Fibroblast of skin of scalp (primary cell): ENCODE measurements around the gene ADRM1.

ENCODE experiments used
- DNase-seq: peaks from one replicate; pipeline ENCODE4 v3.0.0-alpha.2; 2013

Gene ADRM1

DNA sequence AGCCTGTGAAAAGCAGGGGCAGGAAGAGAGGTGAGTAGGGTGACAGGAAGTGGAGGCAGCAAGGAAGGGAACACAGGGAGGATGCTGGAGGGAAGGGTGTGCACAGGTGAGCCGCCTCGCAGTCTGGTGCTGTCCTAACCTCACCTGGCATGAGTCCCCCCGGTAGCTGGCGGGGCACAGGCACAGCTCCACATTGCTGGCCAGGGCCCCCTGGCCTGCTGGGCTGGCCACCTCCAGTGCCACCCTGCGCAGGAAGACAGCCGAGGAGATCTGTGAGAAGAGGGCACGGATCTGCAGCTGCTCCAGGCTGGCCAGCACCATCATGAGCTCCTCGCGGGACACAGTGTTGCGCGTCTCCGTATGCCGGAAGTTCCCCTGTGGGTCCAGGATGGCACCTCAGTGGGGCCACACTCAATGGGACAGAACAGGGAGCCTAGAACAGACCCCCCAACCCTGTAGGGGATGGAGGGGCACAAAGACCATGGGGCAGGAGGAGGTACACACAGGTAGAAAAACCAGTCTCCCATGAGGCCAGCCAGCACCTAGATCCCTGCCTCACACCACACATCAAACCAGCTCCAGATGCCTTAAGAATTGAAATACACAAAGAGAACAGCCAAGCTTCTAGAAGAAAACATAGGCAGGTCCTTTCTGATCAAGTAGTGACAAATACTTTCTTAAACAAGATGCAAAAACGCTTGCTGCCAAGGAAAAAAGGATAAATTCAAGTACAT lies 22.5 kb downstream of the ADRM1 start:
- no peak for DNase-seq

DNA sequence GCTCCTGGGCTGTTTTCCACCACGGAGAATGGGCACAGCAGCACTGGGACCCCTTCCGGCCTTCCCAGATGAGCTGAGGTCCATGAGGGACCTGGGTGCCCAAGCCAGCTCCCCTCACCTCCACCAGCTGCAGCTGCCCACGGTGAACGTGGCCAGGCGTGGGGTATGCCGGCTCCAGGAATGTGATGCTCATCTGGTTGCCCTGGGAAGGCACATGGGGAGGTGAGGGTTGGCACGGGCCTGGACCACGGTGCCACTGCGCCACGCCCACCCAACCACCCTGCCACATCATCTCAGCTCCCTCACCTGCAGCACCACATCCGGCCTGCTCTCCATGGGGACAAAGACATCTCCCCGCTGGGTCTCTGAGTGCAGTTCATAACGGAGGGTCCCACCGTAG lies 23.8 kb downstream of the ADRM1 start:
- no peak for DNase-seq

DNA sequence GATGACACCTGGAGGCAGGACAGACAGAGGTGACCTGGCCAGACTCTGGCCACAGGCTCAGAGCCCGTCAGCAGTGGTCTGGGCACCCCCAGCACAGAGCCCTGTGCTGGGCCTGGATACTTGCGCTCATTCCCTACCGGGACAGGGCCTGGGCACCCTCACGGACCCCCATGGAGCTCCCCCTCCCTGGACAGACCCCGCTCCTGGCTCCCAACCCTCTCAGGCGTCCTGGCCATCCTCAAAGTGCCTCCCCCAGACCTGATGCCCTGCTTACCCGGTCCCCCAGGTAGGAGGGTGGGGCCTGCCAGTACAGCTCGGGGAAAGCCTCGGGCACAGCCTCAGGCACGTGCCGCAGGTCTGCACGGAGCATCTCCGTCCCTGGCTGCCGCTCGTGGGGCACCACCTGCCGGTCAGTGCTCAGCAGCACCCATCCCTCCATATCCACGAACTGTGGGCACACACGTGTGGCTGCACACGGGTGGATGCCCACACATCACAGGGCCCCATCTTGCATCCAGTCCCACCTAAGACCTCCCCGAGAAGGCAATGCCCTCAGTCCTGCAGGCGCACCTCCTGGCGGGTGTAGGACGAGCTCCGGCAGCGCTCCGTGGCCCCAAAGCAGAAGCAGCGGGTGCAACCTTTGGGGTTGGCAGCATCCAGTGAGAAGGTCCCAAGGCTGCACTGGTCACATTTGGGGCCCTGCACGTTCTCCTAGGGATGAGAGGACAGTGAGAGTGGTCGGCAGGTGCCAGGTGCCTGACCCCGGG lies 24.3 kb downstream of the ADRM1 start:
- DNase-seq, result no peak

DNA sequence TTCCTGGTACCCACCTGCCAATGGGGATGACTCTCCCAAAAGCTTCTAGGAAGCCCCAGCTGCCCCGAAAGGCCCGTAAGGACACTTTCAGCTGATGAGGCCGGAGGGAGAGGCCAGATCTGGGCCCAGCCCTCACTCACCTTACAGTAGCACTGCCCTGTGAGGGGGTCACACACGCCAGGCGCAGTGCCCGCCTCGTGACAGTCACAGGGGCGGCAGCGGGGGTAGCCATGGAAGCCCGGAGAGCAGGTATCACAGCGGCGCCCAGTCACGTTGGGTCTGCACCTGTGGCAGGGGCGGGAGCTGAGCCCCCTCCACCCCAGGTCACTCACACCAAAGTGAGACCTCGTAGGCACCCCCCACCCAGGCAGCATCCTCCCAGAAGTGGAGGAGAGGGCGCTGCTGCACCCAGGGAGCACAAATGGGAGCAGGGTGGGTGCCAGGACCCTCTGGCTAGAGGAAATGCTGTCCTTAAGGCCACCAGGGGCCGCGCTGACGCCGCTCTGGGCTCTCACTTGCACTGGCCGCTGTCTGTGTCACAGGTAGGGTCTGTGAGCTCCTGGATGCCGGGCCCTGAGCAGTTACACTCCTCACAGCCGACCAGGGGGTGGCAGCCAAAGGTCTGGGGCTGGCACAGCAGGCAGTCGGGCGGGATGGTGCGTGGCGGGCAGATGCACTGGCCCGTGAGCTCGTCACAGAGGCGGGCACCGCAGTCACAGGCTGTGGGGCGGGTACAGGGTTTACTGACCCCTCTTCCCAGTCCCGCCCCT lies 25.1 kb downstream of the ADRM1 start:
- no peak for DNase-seq

DNA sequence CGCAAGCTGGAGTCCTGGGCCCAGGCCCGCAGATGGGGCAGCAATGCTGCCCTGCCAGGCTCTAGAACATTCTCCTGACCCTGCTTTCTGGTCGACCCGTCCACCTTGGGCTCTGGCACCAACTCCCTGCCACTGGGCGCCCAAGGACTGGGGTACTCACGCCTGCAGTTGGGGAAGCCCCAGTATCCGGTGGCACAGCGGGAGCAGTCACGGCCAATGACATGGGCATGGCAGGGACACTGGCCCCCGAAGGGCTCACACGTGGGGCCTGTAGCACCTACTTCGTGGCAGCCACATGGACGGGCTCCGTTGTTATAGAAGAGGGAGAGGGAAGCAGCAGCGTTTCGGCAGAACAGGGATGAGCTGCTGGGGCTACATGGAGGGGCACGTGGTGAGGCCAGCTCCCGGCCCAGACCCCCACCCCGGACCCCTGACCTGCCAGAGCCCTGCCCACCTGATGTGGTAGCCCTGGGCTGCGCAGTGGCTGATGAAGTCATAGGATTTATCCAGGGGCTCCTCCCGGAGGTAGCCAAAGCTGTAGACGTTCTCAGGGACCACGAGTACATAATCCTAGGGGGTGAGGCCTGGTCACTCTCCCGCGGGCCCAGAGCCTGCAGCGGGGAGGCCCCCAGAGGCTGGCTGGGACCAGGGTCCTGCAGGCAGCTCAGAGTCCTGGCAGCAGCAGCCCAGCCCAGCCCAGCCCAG lies 26.0 kb downstream of the ADRM1 start:
- no peak for DNase-seq

DNA sequence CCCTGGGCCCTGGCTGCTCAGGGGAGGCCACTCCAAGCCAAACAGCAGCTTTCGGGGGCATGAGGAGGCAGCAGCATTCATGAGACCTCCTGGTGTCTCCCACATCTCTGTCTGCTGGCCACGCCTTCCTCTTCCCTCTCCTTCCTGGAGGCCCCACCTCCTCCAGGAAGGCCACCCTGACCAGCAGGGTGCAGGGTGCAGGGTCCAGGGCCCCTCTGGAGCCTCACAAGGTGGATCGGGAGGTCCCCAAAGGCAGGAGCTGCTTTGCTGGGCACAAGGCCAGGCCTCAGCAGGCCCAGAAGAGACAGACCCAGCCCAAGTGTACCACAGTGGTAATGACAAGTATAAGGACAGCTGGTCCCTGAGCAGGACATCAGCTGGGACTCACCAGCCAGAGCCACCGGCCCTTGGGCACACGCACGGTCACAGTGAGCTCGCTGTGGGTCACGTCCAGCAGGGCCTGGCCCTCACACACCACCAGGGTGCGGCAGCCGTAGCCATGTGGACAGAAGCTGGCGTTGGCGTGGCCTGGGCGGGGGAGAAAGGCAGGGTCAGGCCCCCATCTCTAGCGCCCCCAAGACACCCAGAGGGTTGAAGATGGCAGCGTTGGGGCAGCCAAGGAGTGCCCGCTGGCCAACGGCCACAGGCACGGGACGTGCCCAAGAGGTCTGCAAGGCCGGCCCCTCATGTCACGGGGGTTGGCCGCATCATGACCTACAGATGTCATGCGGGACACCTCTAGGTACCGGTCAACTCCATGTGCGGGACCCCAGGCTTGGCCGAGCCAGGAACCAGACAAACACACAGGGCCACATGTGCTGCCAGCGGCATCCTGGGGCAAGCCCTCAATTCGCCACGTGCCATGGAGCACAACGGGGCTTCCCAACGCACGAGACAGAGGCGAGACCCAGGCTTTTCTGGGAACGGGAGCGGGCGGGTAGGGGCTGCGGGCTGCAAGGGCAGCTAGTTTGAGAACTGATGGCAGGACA lies 26.9 kb downstream of the ADRM1 start:
- DNase-seq, result no peak

DNA sequence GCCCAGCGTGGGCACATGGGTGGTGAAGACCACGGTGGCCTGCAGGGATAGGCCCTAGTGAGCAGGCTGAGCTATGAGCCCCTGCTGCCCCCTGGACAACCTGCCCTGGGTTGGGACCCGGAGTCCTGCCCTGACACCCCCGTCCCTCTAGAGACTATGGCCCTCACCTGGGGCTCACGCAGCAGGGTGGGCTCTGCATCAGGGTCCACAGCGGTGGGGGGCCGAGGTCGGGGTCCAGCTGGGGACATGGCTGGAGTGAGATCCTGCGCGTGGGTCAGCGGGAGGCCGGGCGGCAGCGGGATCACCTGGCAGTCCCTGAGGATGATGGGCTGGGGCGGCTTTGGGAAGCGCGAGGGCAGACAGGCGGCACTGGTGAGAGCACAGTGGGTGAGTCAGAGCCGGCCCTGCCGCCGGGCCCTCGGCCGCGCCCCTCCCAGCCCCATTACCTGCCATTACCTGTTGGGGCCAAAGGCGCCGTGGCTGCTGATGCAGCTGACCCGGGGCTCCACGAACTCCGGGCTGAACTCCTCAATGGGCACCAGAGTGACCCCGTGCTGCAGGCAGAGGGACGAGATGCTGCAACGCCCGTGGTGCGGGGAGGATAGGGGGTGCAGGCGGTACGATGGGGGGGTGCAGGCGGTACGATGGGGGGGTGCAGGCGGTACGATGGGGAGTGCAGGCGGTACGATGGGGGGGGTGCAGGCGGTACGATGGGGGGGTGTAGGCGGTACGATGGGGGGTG lies 27.9 kb downstream of the ADRM1 start:
- no peak for DNase-seq

DNA sequence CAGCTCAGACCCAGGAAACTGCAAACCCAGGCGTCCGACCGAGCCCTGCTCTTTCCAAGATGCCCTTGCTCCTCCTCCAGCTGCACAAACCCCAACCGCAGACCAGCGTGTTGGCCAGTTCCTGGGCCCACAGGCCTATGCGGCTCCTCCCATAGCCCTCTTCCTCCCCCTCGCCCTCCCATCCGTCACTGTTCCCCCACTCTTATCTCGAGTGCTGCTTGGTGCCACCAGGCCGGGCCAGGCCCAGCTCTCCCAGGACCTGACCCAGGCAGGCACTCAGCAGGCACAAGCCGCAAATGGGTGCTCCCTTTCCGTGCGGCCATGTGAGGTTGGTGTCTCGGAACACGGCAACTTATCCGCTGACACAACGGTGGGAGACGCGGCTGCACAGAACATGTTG lies 28.6 kb downstream of the ADRM1 start:
- DNase-seq, result no peak

DNA sequence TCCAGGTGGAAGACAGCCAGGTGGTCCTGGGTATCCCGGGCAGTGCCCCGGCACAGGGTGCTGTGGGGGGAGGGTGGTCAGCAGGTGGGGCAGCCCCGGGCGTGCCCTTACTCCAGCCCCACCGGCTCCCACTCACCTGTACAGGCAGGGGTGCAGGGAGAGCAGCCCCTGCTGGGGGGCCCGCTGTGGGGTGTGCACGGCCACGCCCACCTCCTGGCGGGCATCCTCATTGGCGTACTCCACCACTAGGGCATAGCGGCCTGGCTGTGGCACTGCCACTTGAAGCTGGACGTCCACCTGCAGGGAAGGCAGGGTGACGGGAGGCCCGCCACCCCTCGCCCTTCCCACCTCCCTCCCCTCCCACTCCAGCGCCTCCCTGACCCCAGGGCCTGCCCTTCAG lies 29.6 kb downstream of the ADRM1 start:
- no peak for DNase-seq

DNA sequence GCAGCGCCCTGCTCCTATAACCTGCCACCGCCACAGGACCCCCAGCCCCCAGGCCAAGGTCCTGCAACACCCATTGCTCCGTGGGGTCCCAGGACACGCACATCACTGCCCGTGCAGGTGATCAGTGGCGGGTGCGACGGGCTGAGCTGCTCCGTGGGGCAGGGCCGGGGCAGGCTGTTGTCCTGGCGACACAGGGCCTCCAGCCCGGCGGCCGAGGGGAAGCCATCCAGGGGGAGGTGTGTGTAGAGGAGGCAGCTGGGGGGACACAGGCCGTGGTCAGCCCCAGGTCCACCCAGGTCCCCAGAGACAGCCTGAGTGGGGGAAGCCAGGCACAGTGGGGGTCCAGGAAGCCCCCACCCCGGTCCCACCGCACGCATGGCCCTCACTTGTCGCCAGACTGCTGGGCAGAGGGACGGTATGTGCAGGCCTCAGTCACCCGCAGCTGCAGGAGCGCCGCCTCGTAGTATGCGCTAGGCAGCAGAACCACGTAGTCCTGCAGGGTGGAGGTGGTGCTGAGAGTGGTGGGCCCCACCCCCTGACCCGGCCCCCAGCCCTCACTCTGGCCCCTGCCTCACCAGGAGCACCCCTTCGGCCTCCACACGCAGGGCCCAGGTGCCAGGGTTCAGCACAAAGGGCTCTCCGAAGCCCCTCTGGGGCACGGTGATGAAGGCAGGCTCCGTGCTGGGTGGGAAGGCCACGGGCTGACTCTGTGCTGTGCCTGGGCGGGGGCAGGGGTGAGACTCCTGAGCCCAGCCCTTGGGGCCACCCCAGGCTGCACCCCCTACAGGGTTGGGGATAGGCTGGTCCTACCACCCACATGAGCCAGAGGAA lies 30.4 kb downstream of the ADRM1 start:
- no peak for DNase-seq

DNA sequence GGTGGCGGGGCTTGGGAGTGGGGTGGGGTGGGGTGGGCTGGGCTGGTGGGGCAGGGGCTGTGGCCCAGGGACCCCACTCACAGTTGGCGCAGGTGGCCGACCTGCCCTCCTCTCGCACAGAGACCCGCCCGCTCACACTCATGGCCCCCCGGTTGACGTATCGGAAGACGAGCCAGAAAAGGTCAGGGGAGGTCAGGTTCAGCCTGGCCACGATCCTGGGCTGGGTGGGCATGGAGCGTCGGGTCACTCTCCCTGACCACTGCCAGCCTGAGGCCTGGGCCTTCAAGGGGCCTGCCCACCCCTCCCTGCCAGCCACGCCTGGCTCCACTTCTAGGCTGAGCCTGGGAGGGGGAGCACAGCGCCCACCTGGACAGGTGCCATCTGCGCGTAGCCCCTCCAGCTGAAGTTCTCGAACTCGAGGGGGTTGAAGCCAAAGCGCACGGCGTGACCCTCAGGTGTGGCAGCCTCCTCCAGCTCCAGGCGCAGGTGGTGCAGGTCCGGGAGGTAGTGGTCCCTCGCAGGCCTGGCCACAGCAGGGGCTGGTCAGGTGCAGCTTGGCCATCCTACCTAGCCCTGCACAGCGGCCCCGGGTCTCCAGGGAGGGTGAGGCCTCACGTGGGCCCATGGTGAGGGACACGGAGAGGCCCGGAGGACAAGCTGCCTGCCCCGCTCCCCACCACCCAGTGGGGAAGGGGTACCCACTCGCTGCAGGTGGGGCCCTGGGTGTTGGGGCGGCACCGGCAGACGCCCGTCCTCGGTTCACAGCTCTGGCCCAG lies 31.2 kb downstream of the ADRM1 start:
- DNase-seq, result no peak

DNA sequence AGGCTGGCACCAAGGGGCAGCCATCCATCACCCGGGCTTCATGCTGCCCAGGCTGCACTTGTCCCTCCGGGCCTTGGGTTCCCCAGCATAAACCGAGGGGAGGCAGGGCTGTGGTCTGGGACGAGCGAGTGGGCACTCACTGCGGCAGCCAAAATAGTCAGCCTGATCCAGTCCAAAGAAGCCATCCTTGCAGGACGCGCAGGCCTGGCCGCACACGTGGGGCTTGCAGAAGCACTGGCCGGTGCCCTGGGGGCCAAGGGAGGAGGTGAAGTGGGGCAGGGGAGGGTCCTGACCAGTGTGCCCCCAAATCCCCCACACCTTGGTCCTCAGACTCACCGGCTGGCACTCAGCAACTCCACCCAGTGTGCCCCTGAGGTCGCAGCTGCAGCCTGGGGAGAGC lies 32.1 kb downstream of the ADRM1 start:
- DNase-seq, result no peak

DNA sequence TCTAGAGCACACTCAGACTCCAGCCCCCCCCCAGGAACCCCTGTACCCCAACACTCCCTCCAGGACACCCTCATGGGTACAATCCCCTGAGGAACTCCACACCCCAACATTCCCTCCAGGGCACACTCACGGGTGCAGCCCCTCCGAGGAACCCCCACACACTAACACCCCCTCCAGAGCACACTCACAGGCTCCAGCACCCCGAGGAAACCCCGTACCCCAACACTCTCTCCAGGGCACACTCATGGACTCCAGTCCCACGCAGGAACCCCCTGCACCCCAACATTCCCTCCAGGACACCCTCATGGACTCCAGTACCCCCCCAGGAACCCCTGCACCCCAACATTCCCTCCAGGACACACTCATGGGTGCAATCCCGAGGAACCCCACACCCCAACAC lies 32.7 kb downstream of the ADRM1 start:
- DNase-seq, result no peak

DNA sequence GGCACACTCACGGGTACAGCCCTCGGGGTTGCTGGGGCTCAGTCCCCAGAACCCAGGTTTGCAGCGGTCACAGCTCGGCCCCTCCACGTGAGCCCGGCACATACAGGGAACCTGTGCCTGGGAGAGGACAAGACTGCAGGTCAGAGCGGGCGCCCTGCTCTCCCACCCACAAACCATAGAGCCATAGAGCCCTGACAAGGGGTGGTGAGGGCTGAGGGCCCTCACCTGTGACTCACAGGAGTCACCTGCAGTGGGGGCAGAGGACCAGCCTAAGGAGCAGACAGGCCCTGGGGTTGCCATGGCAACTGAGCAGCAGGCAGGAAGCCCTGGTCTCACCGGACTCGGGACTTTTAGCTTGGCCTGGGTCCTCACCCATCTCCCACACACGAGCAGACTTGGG lies 33.5 kb downstream of the ADRM1 start:
- no peak for DNase-seq

DNA sequence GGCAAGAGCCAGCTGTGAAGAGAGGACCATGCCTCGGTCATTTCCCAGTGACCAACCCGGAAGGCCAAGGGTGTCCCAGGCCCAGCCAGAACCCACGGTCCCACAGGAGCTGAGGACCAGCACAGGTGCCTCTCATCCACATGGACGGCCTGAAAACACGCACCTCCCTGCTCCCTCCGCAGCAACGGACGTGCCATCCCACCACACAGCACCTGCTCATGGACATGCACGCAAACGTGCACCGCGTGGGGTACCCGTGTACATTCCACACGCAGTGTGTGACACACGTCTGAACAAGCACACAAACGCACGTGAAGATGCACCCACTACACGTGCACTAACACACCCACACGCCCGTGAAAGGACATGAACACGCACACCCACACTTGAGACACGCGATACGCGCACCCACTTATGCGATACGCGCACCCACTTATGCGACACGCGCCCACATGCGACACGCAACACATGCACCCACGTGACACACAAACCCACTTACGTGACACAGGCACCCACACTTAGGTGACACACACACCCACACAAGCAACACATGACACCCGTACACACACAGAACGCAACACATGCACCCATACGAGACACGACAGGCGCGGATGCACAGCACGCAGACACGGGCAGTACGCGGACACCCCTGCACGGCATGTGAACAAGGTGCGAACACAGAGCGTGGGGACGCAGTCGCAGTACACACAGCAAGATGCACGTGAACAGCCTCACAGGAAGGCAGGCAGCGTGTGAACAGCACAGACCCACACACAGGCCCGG lies 34.2 kb downstream of the ADRM1 start:
- no peak for DNase-seq

DNA sequence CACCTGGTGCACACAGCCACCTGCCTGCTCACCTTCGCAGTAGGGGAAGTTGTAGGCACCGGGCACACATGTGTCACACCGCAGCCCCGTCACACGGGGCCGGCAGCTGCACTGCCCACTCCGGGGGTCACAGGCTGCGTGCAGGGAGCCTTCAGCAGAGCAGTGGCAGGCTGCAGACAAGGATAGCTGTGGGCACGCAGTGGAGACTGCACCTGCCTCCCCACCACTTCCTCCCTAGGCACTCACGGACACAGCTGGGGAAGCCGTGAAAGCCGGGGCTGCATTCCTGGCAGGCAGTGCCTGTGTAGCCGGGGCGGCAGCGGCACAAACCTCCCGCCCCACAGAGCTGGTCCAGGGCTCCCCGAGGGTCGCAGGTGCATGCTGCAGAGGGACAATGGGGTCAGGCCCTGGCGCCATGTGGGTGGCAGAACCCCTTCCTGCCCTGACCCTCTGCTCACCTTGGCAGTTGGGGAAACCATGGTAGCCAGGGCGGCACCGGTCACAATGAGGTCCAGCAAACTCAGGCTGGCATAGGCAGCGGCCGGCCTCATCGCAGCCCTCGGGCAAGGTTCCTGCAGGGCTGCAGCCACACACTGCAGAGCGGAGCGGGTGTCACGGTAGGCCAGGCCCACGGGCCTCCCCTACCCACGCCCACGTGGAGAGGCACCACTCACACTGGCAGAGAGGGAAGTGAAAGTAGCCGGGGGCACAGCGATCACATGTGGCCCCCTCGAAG lies 34.9 kb downstream of the ADRM1 start:
- no peak for DNase-seq

DNA sequence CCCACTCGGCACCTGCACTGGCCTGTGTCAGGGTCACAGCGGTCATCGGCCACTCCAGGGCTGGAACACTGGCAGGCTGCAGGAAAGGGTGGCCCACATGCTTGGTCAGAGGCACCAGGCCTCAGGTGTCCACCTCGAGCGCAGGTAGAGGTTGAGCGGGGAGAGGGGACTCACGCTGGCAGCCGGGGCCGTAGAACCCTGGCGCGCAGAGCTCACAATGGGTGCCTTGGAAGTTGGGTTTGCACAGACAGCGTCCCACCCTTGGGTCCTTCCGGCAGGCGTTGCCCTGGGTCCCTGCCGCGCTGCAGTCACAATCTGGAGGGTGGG lies 35.5 kb downstream of the ADRM1 start:
- DNase-seq, result no peak

DNA sequence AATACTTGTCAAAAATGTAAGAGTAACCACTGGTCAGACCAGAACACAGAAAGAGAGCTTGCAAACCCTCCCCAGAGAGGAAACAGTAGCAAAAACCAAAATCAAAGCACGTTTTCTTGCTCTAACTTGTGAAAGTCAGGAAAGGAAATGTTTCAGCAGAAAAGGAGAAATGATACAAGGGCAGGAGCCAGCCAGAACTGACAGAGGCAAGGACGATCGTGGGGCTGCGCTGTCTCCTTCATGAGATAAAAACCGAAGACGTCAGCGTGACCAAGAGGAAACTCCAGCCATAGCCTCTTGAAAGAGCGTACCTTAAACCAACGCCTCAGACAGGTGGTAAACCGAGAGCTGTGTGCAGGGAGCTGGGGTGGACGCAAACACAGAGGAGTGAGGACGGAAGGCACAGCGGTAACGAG lies 36.9 kb downstream of the ADRM1 start:
- no peak for DNase-seq
